HEK293 (cell line): ENCODE results near the gene CNRIP1.
A peak's percentile ranks its signal among the peaks of the same experiment; 100 is the strongest.

Experiments
- ZBTB1 ChIP-seq: fragments of 450-650 bp; formaldehyde crosslinking; IDR thresholded peaks from 2 replicates; pipeline ENCODE4 v1.5.1; 2016; ENCODE audit warnings: missing biosample characterization, missing genetic modification characterization
- ZNF184 ChIP-seq: fragments of 450-650 bp; IDR thresholded peaks from 2 replicates; pipeline ENCODE4 v1.5.1; 2018; ENCODE audit warnings: missing biosample characterization, mild to moderate bottlenecking, missing genetic modification characterization
- ZNF529 ChIP-seq: fragments of 450-650 bp; formaldehyde crosslinking; IDR thresholded peaks from 2 replicates; pipeline ENCODE4 v1.5.1; 2017; ENCODE audit warnings: missing genetic modification characterization, missing biosample characterization; ENCODE audit not compliant: insufficient replicate concordance
- TF ChIP-seq, protein P1 (sequence below): fragments of 450-650 bp; formaldehyde crosslinking; IDR thresholded peaks from 2 replicates; pipeline ENCODE4 v1.5.1; 2016; ENCODE audit warnings: missing biosample characterization, missing genetic modification characterization
- TF ChIP-seq, protein P2 (sequence below): IDR thresholded peaks from 2 replicates; pipeline ENCODE4 v1.6.1; 2011; ENCODE audit warnings: mild to moderate bottlenecking, low read depth, low read length, borderline replicate concordance
- TF ChIP-seq, protein P3 (sequence below): fragments of 450-650 bp; formaldehyde crosslinking; conservative IDR thresholded peaks from 2 replicates; pipeline ENCODE4 v1.5.1; 2016; ENCODE audit warnings: low read depth, missing biosample characterization, missing genetic modification characterization

DNA sequence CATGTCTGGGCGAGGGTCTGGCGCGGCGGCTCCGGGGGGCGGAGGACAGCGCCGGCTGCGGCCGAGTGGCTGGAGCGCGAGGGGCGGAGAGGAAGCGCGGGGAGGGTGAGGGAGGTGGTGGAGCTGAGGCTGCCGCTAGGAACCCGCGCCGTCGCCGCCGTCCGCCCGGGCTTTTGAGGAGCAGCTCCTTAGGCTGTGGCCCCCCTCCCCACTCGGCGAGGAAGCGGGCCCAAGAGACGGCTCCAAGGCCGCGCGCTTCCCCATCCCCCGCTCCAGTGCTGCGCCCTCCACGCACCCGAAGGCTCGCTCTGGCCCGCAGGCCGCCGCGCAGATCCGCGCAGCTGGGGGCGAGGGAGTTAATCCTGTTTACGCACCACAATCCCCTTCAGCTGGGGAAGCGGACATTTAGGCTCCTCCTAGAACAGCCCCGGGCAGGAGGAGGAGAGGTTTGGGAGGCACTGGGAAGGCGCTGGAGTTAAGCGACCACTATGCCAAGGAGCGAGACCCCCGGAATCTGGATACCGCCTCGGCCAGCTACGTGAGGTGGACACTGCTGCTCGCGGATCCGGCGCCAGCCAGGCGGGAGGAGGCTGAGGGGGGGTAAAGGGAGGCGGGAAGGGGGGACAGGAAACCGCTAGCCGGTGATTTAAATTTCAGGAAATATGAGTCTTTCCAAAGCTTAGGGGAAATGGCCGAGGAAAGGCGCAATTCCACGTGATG, at the start of gene CNRIP1:
- TF ChIP-seq, protein P1, sequence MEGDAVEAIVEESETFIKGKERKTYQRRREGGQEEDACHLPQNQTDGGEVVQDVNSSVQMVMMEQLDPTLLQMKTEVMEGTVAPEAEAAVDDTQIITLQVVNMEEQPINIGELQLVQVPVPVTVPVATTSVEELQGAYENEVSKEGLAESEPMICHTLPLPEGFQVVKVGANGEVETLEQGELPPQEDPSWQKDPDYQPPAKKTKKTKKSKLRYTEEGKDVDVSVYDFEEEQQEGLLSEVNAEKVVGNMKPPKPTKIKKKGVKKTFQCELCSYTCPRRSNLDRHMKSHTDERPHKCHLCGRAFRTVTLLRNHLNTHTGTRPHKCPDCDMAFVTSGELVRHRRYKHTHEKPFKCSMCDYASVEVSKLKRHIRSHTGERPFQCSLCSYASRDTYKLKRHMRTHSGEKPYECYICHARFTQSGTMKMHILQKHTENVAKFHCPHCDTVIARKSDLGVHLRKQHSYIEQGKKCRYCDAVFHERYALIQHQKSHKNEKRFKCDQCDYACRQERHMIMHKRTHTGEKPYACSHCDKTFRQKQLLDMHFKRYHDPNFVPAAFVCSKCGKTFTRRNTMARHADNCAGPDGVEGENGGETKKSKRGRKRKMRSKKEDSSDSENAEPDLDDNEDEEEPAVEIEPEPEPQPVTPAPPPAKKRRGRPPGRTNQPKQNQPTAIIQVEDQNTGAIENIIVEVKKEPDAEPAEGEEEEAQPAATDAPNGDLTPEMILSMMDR (tag by site-specific recombination) = peak; percentile 76; the same call in 1 of the 2 replicates
- TF ChIP-seq, protein P2, sequence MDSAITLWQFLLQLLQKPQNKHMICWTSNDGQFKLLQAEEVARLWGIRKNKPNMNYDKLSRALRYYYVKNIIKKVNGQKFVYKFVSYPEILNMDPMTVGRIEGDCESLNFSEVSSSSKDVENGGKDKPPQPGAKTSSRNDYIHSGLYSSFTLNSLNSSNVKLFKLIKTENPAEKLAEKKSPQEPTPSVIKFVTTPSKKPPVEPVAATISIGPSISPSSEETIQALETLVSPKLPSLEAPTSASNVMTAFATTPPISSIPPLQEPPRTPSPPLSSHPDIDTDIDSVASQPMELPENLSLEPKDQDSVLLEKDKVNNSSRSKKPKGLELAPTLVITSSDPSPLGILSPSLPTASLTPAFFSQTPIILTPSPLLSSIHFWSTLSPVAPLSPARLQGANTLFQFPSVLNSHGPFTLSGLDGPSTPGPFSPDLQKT = no peak
- TF ChIP-seq ZNF184 (tag by site-specific recombination) = no peak
- TF ChIP-seq, protein P3, sequence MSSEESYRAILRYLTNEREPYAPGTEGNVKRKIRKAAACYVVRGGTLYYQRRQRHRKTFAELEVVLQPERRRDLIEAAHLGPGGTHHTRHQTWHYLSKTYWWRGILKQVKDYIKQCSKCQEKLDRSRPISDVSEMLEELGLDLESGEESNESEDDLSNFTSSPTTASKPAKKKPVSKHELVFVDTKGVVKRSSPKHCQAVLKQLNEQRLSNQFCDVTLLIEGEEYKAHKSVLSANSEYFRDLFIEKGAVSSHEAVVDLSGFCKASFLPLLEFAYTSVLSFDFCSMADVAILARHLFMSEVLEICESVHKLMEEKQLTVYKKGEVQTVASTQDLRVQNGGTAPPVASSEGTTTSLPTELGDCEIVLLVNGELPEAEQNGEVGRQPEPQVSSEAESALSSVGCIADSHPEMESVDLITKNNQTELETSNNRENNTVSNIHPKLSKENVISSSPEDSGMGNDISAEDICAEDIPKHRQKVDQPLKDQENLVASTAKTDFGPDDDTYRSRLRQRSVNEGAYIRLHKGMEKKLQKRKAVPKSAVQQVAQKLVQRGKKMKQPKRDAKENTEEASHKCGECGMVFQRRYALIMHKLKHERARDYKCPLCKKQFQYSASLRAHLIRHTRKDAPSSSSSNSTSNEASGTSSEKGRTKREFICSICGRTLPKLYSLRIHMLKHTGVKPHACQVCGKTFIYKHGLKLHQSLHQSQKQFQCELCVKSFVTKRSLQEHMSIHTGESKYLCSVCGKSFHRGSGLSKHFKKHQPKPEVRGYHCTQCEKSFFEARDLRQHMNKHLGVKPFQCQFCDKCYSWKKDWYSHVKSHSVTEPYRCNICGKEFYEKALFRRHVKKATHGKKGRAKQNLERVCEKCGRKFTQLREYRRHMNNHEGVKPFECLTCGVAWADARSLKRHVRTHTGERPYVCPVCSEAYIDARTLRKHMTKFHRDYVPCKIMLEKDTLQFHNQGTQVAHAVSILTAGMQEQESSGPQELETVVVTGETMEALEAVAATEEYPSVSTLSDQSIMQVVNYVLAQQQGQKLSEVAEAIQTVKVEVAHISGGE (tag by site-specific recombination) = 0 out of 2 replicates have a peak, but pooled peaks have one; percentile 33
- no peak for TF ChIP-seq ZBTB1 (tag by site-specific recombination)
- no peak for TF ChIP-seq ZNF529
